Measurements from ENCODE around the gene JPT2.
A peak's percentile ranks its signal among the peaks of the same experiment; 100 is the strongest.

Gene JPT2

DNA sequence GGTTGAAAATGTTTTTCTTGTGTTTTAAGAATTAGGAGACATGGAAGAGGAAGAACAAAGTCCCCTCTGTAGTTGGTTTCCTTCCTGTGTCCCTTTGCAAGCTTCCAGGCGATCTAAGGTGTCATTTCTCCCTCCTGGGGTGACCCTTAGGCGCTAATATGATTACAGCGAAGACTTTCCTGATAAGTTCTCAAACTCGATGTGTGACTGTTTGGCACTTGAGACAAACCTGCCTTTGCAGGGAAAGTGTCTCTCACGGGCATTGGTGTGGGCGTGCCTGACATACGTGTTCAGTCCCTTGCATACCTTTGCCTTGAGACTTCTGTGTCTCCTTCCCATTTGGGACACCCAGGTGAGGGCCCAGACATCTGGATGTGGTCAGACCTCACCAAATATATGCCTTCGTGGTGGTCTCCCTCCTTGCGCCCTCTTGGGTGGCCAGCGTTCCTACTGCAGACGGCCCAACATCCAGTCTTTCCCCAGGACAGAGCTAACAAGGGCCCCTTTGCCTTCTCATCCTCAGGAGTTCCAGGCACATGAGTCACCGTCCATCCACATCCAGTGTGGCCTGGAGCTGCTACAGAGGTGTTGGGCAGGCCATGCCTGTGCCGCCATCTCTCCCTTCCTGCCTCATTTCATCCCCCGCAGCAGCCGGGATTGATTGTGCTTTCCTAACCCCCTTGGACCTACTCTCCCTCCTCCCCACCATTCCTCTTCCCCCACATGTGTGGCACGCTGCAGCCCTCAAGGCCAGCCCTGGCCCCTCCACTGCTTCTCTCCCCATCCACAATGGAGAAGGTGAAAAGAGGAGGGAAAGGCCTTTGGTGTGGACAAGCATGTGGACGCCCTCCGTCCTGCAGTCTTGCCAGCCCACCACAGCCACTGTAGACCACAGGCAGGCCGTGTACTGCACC is 3.1 kb upstream of the JPT2 start:
- no peak overlapping the region for H3K4me2 ChIP-seq (ENCODE audit: low read length)
- H4K20me1 ChIP-seq (ENCODE audit: control insufficient read depth, insufficient read depth, low read depth, low read length) = peaks cover 2% of the 10 kb centered on the region; the same call in 1 of the 2 replicates
- H3K9me3 ChIP-seq (ENCODE audit: control insufficient read depth, insufficient read depth, low read length) = no peaks in the 10 kb centered on the region
- no peaks in the 10 kb centered on the region for H3K9me2 ChIP-seq (replicated peaks; ENCODE audit: control insufficient read depth, low read length)
- H3F3A ChIP-seq (ENCODE audit: control insufficient read depth, insufficient read depth) = 0 out of 2 replicates have a peak, but pooled peaks cover 10% of the 10 kb centered on the region
- no peak for TF ChIP-seq CTCF (IDR thresholded peaks at IDR 0.05; ENCODE audit: low read depth, low read length, poor library complexity, severe bottlenecking)
- TF ChIP-seq EZH2phosphoT487 (IDR thresholded peaks at IDR 0.05; ENCODE audit: borderline replicate concordance, low read length) = no peak
- no peaks in the 10 kb centered on the region for H3K27me3 ChIP-seq (ENCODE audit: control insufficient read depth, low read length)
- peaks cover 78% of the 10 kb centered on the region for H3K36me3 ChIP-seq (ENCODE audit: control insufficient read depth, low read length)
- H3K79me2 ChIP-seq (ENCODE audit: control insufficient read depth, low read length) = peaks cover 24% of the 10 kb centered on the region
- H3K27ac ChIP-seq (ENCODE audit: low read depth, low read length) = no peak overlapping the region
- no peak overlapping the region for H3K4me3 ChIP-seq (ENCODE audit: low read length)
- H3K4me1 ChIP-seq (ENCODE audit: control insufficient read depth, low read length) = peaks cover 17% of the 10 kb centered on the region

DNA sequence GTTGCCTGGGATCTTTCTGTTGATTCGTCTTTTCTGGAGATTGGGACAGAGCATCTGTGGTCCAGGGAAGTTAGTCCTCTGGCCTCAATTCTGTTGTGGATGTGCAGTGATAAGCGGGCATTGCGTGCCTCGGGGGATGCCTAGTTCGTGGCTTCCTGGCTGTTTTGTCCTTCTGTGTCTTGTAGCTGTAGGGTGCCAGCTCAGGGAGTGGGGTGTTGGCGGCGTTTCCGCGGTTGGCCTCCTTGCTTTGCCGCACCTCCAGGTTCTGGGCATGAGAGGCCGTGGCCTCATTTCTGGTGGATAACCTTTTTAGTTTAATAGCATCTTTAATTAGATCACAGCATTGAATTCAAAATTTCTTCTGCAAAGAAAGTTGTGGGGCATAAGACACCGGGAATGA is 1.4 kb upstream of the JPT2 start:
- Histone ChIP-seq H3K4me2 (ENCODE audit: low read length) (no peak overlapping the region), H3F3A (ENCODE audit: control insufficient read depth, insufficient read depth) (0 out of 2 replicates have a peak, but pooled peaks cover 10% of the 10 kb centered on the region), H3K27ac (ENCODE audit: low read depth, low read length) (no peak overlapping the region), H3K9me3 (ENCODE audit: control insufficient read depth, insufficient read depth, low read length) (no peaks in the 10 kb centered on the region), H3K9me2 (replicated peaks; ENCODE audit: control insufficient read depth, low read length) (no peaks in the 10 kb centered on the region), H3K27me3 (ENCODE audit: control insufficient read depth, low read length) (no peaks in the 10 kb centered on the region), H3K4me3 (ENCODE audit: low read length) (no peak overlapping the region), H3K36me3 (ENCODE audit: control insufficient read depth, low read length) (peaks cover 80% of the 10 kb centered on the region), H3K4me1 (ENCODE audit: control insufficient read depth, low read length) (peaks cover 26% of the 10 kb centered on the region), H3K79me2 (ENCODE audit: control insufficient read depth, low read length) (peaks cover 40% of the 10 kb centered on the region), H4K20me1 (ENCODE audit: control insufficient read depth, insufficient read depth, low read depth, low read length) (peaks cover 10% of the 10 kb centered on the region)
- TF ChIP-seq EZH2phosphoT487 (IDR thresholded peaks at IDR 0.05; ENCODE audit: borderline replicate concordance, low read length) = no peak
- TF ChIP-seq CTCF (IDR thresholded peaks at IDR 0.05; ENCODE audit: low read depth, low read length, poor library complexity, severe bottlenecking) = no peak

DNA sequence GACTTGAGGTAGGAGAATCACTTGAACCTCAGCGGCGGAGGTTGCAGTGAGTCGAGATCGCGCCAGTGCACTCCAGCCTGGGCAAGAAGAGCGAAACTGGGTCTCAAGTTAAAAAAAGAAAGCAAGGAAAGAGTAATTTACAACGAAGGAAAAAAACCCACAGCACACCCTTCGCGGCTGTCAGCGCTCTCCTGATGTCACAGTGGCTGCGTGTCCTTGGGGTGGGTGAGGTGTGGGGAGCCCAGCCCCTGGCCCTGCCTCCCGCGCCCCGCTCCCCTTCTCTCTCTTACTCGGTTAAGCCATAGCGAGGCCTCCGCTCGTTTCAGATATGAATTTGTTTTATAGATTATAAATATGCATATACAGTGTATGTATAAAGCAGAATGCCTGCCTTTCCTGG is 740 bp upstream of the JPT2 start:
- peaks cover 74% of the 10 kb centered on the region for H3K36me3 ChIP-seq (ENCODE audit: control insufficient read depth, low read length)
- peaks cover 47% of the 10 kb centered on the region for H3K79me2 ChIP-seq (ENCODE audit: control insufficient read depth, low read length)
- no peaks in the 10 kb centered on the region for H3K27me3 ChIP-seq (ENCODE audit: control insufficient read depth, low read length)
- H3K4me1 ChIP-seq (ENCODE audit: control insufficient read depth, low read length) = peaks cover 26% of the 10 kb centered on the region
- H3K4me3 ChIP-seq (ENCODE audit: low read length) = peak overlapping the region; percentile 92
- no peaks in the 10 kb centered on the region for H3K9me2 ChIP-seq (replicated peaks; ENCODE audit: control insufficient read depth, low read length)
- peak overlapping the region; percentile 14; the same call in 1 of the 2 replicates for H3K27ac ChIP-seq (ENCODE audit: low read depth, low read length)
- peaks cover 10% of the 10 kb centered on the region for H4K20me1 ChIP-seq (ENCODE audit: control insufficient read depth, insufficient read depth, low read depth, low read length)
- H3K9me3 ChIP-seq (ENCODE audit: control insufficient read depth, insufficient read depth, low read length) = no peaks in the 10 kb centered on the region
- 0 out of 2 replicates have a peak, but pooled peaks cover 10% of the 10 kb centered on the region for H3F3A ChIP-seq (ENCODE audit: control insufficient read depth, insufficient read depth)
- TF ChIP-seq EZH2phosphoT487 (IDR thresholded peaks at IDR 0.05; ENCODE audit: borderline replicate concordance, low read length) = no peak
- no peak for TF ChIP-seq CTCF (IDR thresholded peaks at IDR 0.05; ENCODE audit: low read depth, low read length, poor library complexity, severe bottlenecking)
- H3K4me2 ChIP-seq (ENCODE audit: low read length) = peak overlapping the region; percentile 43
